Measurements from ENCODE around the gene OSBPL8. TPM values are rescaled to one million over a fixed set of nuclear protein-coding genes. Genes with fewer than 3 reads are reported as not detected.
"Not testable (repeated sequence)": the region's sequence is repeated elsewhere in the genome, so short reads cannot be mapped to it uniquely, and the experiment has no call there.

Gene OSBPL8
- total and polyA plus RNA-seq, 7 donors = 7.6 to 64.3 (median 44.8) TPM

DNA sequence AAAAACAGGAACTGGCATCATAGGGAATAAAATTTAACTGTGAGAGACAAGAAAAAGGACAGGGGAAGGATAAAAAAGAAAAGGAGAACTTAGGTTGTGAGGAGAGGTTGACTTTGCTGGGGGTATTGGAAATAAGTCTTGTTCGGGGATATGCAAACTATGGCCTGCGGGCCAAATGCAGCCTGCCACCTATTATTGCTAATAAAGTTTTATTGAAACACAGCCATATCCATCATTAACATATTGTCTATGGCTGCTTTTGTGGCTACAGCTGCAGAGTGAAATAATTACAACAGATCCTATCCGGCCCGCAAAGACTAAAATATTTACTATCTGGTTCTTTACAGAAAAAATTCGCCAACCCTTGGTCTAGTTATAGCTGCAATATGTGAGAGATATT, 230.0 kb downstream of the OSBPL8 start:
- H3K9me3 ChIP-seq = no peaks in the 10 kb centered on the region
- no peaks in the 10 kb centered on the region for H3K36me3 ChIP-seq
- DNase-seq = no peak
- H3K4me3 ChIP-seq = no peak overlapping the region
- no peaks in the 10 kb centered on the region for H3K27me3 ChIP-seq
- 96% methylated on average over 5 of the region's 5 CpGs for WGBS, 2 donors
- TF ChIP-seq POLR2A (IDR thresholded peaks at IDR 0.05) = no peak
- no peak for TF ChIP-seq EP300 (IDR thresholded peaks at IDR 0.05)
- no peak for TF ChIP-seq POLR2AphosphoS5 (IDR thresholded peaks at IDR 0.05)
- TF ChIP-seq CTCF (IDR thresholded peaks at IDR 0.05) = no peak
- H3K4me1 ChIP-seq = no peaks in the 10 kb centered on the region
- H3K27ac ChIP-seq = no peak overlapping the region
- intact Hi-C loops (cut with DNase I) = no loop called here

DNA sequence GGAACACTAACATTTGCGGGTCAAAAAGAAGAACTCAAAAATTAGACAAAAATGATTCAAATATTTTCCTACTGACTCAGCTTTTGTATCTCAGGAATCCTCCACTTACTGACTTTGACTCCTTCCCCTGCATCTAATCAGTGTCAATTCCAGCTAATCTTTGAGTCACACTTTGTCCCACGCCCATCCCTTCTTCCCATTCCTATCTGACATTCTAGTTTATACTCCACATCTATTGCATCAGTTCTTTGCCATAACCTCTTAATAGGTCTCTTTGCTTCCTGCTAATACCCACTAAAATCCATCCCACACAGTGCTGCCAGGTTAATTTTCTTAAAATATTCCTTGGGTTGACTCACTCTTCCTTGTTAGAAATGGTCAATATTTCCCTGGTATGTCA, 230.4 kb downstream of the OSBPL8 start:
- H3K27me3 ChIP-seq = no peaks in the 10 kb centered on the region
- H3K27ac ChIP-seq = no peak overlapping the region
- H3K36me3 ChIP-seq = no peaks in the 10 kb centered on the region
- H3K4me1 ChIP-seq = no peaks in the 10 kb centered on the region
- no peak for DNase-seq
- no peaks in the 10 kb centered on the region for H3K9me3 ChIP-seq
- intact Hi-C loops (cut with DNase I) = no loop called here
- H3K4me3 ChIP-seq = no peak overlapping the region
- TF ChIP-seq EP300 (IDR thresholded peaks at IDR 0.05) (no peak), CTCF (IDR thresholded peaks at IDR 0.05) (no peak), POLR2A (IDR thresholded peaks at IDR 0.05) (no peak), POLR2AphosphoS5 (IDR thresholded peaks at IDR 0.05) (no peak)
- 82 to 90% methylated on average over 2 of the region's 2 CpGs for WGBS, 2 donors

GRCh38 chr12:76319595-76320319, 239.8 kb downstream of the OSBPL8 start:
- H3K4me3 ChIP-seq; H3K36me3 ChIP-seq; intact Hi-C loops (cut with DNase I); H3K9me3 ChIP-seq; H3K4me1 ChIP-seq; H3K27ac ChIP-seq; H3K27me3 ChIP-seq; DNase-seq: not testable (repeated sequence)
- 26 to 78% methylated on average over 30 of the region's 32 CpGs for WGBS, 2 donors

DNA sequence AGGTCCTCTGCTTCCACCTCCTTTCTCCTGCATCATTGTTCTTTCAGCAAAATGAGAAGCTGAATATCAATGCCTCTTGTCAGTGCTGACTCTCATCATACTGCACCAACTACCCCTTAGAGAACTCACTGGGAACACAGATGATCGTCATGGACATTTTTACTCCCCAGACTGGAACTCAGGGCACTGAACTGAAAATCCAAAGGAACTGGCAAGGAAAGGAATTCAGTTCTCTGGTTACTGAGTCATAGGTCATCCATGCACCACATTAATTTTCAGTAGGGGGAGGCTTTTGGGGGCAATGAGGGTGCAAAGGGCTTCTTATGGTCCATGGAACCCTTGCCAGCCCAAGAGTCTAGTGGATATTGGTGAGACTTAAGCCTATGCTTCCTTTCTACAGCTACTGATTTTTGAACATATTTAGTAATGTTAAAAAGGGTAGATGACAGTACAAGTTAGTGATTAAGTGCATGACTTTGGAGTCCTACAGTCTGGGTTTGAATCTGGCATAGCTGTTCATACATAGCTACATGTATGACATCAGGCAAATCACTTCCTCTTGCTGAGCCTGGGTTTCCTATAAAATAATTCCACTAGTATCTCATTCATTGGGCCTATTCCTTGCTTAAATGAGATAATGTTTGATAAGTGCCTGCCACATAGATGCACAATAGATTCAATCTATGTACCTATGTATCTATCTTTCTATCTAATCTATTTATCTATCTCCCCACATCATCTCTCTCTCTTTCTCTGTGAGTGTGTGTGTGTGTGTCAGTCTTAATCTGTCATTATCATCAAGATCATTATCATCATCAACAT, 240.6 kb downstream of the OSBPL8 start:
- no peak overlapping the region for H3K4me3 ChIP-seq
- no peaks in the 10 kb centered on the region for H3K36me3 ChIP-seq
- no peaks in the 10 kb centered on the region for H3K4me1 ChIP-seq
- intact Hi-C loops (cut with DNase I) = no loop called here
- WGBS, 2 donors = 94 to 95% methylated on average over 1 of the region's 1 CpG
- TF ChIP-seq EP300 (IDR thresholded peaks at IDR 0.05) = no peak
- no peak for TF ChIP-seq CTCF (IDR thresholded peaks at IDR 0.05)
- TF ChIP-seq POLR2A (IDR thresholded peaks at IDR 0.05) = no peak
- TF ChIP-seq POLR2AphosphoS5 (IDR thresholded peaks at IDR 0.05) = no peak
- no peaks in the 10 kb centered on the region for H3K27me3 ChIP-seq
- DNase-seq = no peak
- H3K9me3 ChIP-seq = no peaks in the 10 kb centered on the region
- no peak overlapping the region for H3K27ac ChIP-seq

GRCh38 chr12:76317976-76318375, 241.6 kb downstream of the OSBPL8 start:
- TF ChIP-seq EP300 (IDR thresholded peaks at IDR 0.05) (no peak), POLR2A (IDR thresholded peaks at IDR 0.05) (no peak), CTCF (IDR thresholded peaks at IDR 0.05) (no peak), POLR2AphosphoS5 (IDR thresholded peaks at IDR 0.05) (no peak)

More at GRCh38 chr12:76317976-76318375, 241.6 kb downstream of the OSBPL8 start:
- Histone ChIP-seq H3K27me3 (no peaks in the 10 kb centered on the region), H3K36me3 (no peaks in the 10 kb centered on the region), H3K27ac (no peak overlapping the region), H3K4me3 (no peak overlapping the region), H3K4me1 (no peaks in the 10 kb centered on the region), H3K9me3 (no peaks in the 10 kb centered on the region)
- intact Hi-C loops (cut with DNase I) = no loop called here
- 27 to 68% methylated on average over 1 of the region's 1 CpG for WGBS, 2 donors
- DNase-seq = no peak

Measured in sigmoid colon (tissue), 7 donors.